CD8-positive, alpha-beta memory T cell (primary cell): ENCODE data around the gene EPS15. TPM values are rescaled to one million over a fixed set of nuclear protein-coding genes. Genes with fewer than 3 reads are reported as not detected.
A peak's percentile ranks its signal among the peaks of the same experiment; 100 is the strongest.
"Not testable (repeated sequence)": the region's sequence is repeated elsewhere in the genome, so short reads cannot be mapped to it uniquely, and the experiment has no call there.

ENCODE experiments used
- CTCF ChIA-PET: fragments of 350-600 bp; sonication (Branson Sonifier 250); formaldehyde crosslinking; loops from one replicate; lab custom pipeline; 2021; ENCODE audit warnings: antibody characterized with exemption; lab: Charles Lee
- POLR2A ChIA-PET: fragments of 350-600 bp; sonication (Branson Sonifier 250); formaldehyde crosslinking; loops from one replicate; lab custom pipeline; 2021; ENCODE audit warnings: antibody characterized with exemption; lab: Charles Lee
- DNase-seq, 5 donors: peaks; one replicate each; pipeline versions ENCODE4 v3.0.0 to v3.0.0-alpha.2; 2020 to 2022; ENCODE audit warnings: mixed read lengths in 1 of 5
- H3K27ac ChIP-seq: one replicate; pipeline ENCODE4 v1.7.0; 2013; ENCODE audit warnings: low read depth, mild to moderate bottlenecking, low read length, moderate library complexity
- H3K27me3 ChIP-seq: 2 replicates; pipeline ENCODE4 v1.7.0; 2013; ENCODE audit warnings: low read length, mild to moderate bottlenecking; ENCODE audit not compliant: insufficient read depth, poor library complexity, severe bottlenecking
- H3K36me3 ChIP-seq: 2 replicates; pipeline ENCODE4 v1.7.0; 2013; ENCODE audit warnings: mild to moderate bottlenecking, low read length, moderate library complexity; ENCODE audit not compliant: insufficient read depth
- H3K4me1 ChIP-seq: 2 replicates; pipeline ENCODE4 v1.7.0; 2013; ENCODE audit warnings: mild to moderate bottlenecking, low read length, moderate library complexity; ENCODE audit not compliant: insufficient read depth
- H3K4me3 ChIP-seq: 2 replicates; pipeline ENCODE4 v1.7.0; 2013; ENCODE audit warnings: mild to moderate bottlenecking, low read length
- H3K9me3 ChIP-seq: 2 replicates; pipeline ENCODE4 v1.7.0; 2013; ENCODE audit warnings: mild to moderate bottlenecking, low read length
- H3K27ac Mint-ChIP-seq, 8 donors: one replicate each; pipeline ENCODE4 v1.8.0; 2020 to 2021; ENCODE audit warnings: mixed read lengths in 8 of 8, mild to moderate bottlenecking in 6 of 8, inconsistent platforms in 3 of 8, moderate library complexity in 3 of 8
- H3K27me3 Mint-ChIP-seq, 2 donors: one replicate each; pipeline ENCODE4 v1.8.0; 2020 to 2021; ENCODE audit warnings: mixed read lengths in 2 of 2, mild to moderate bottlenecking in 1 of 2, moderate library complexity in 1 of 2
- H3K36me3 Mint-ChIP-seq, 3 donors: one replicate each; pipeline ENCODE4 v1.8.0; 2020 to 2021; ENCODE audit warnings: mixed read lengths in 3 of 3, inconsistent platforms in 1 of 3, mild to moderate bottlenecking in 1 of 3
- H3K4me1 Mint-ChIP-seq, 3 donors: one replicate each; pipeline ENCODE4 v1.8.0; 2020 to 2021; ENCODE audit warnings: mixed read lengths in 3 of 3, inconsistent platforms in 1 of 3, mild to moderate bottlenecking in 1 of 3
- H3K4me3 Mint-ChIP-seq, 7 donors: one replicate each; pipeline ENCODE4 v1.8.0; 2020 to 2021; ENCODE audit warnings: mixed read lengths in 7 of 7, mild to moderate bottlenecking in 6 of 7, moderate library complexity in 4 of 7, inconsistent platforms in 2 of 7
- H3K9me3 Mint-ChIP-seq, 5 donors: one replicate each; pipeline ENCODE4 v1.8.0; 2020 to 2022; ENCODE audit warnings: mixed read lengths in 5 of 5, mild to moderate bottlenecking in 3 of 5, moderate library complexity in 2 of 5, inconsistent platforms in 1 of 5
- polyA plus RNA-seq: library from polyadenylated mRNA; unstranded; fragments of 300-500 nt; fragmentation: Illumina TruSeq; gene quantifications from one replicate; pipeline ENCODE4 v1.2.3, GENCODE V29; 2021
- total RNA-seq, 2 experiments: library from RNA; stranded (reverse); gene quantifications; one replicate each; pipeline ENCODE4 v1.2.3, GENCODE V29; 2021

Gene EPS15
- total and polyA plus RNA-seq, 3 experiments from 2014 or later, result 59.6 to 112 (median 108) TPM

- Mint-ChIP-seq H3K4me3 (no peak overlapping the region), H3K4me1 (peaks cover 8 to 14% (median 8%) of the 10 kb centered on the region in 3 donors), H3K27ac (no peak overlapping the region), H3K36me3 (peaks cover 0 to 7% (median 0%) of the 10 kb centered on the region in 3 donors), H3K27me3 (peaks cover 24 to 46% of the 10 kb centered on the region in 2 donors), H3K9me3 (no peaks in the 10 kb centered on the region)
- no peak for DNase-seq
- Histone ChIP-seq H3K27me3 (peaks cover 15% of the 10 kb centered on the region), H3K9me3 (no peaks in the 10 kb centered on the region), H3K4me3 (no peak overlapping the region), H3K27ac (no peak overlapping the region), H3K36me3 (no peaks in the 10 kb centered on the region), H3K4me1 (peaks cover 4% of the 10 kb centered on the region)
- POLR2A ChIA-PET, result no interaction called here
- CTCF ChIA-PET, result no interaction called here
These were observed 192.2 kb downstream of the EPS15 start for GRCh38 chr1:51326839-51327238.

- POLR2A ChIA-PET, result no interaction called here
- no peak for DNase-seq
- no peaks in the 10 kb centered on the region for H3K9me3 Mint-ChIP-seq
- no peaks in the 10 kb centered on the region for H3K9me3 ChIP-seq
- peaks cover 5 to 10% (median 7%) of the 10 kb centered on the region in 3 donors for H3K4me1 Mint-ChIP-seq
- H3K4me1 ChIP-seq, result peaks cover 4% of the 10 kb centered on the region
- H3K4me3 ChIP-seq, result no peak overlapping the region
- H3K4me3 Mint-ChIP-seq, result no peak overlapping the region
- H3K27me3 Mint-ChIP-seq, result peaks cover 18 to 39% of the 10 kb centered on the region in 2 donors
- no peak overlapping the region for H3K27ac ChIP-seq
- H3K27ac Mint-ChIP-seq, result no peak overlapping the region
- H3K27me3 ChIP-seq, result peaks cover 15% of the 10 kb centered on the region
- CTCF ChIA-PET, result no interaction called here
- peaks cover 0 to 5% (median 0%) of the 10 kb centered on the region in 3 donors for H3K36me3 Mint-ChIP-seq
- H3K36me3 ChIP-seq, result no peaks in the 10 kb centered on the region
These were observed 192.9 kb downstream of the EPS15 start for GRCh38 chr1:51325878-51326755.

GRCh38 chr1:51325391-51325790, 193.7 kb downstream of the EPS15 start:
- CTCF ChIA-PET, result no interaction called here
- no peaks in the 10 kb centered on the region for H3K36me3 ChIP-seq
- Mint-ChIP-seq H3K36me3 (peaks cover 0 to 4% (median 0%) of the 10 kb centered on the region in 3 donors), H3K4me1 (peaks cover 0 to 5% (median 3%) of the 10 kb centered on the region in 3 donors), H3K4me3 (no peak overlapping the region), H3K27ac (peak overlapping the region in 1 of 8 donors; percentile 38), H3K27me3 (peaks cover 12 to 34% of the 10 kb centered on the region in 2 donors), H3K9me3 (no peaks in the 10 kb centered on the region)
- no peak overlapping the region for H3K4me3 ChIP-seq
- H3K27ac ChIP-seq, result no peak overlapping the region
- no peak for DNase-seq
- H3K4me1 ChIP-seq, result no peaks in the 10 kb centered on the region
- H3K27me3 ChIP-seq, result peaks cover 10% of the 10 kb centered on the region
- POLR2A ChIA-PET, result no interaction called here
- H3K9me3 ChIP-seq, result no peaks in the 10 kb centered on the region

GRCh38 chr1:51325011-51325385, 194.1 kb downstream of the EPS15 start:
- H3K36me3 Mint-ChIP-seq, CTCF ChIA-PET, H3K9me3 Mint-ChIP-seq, H3K9me3 ChIP-seq, H3K4me3 ChIP-seq, H3K36me3 ChIP-seq, H3K4me1 Mint-ChIP-seq, H3K4me3 Mint-ChIP-seq, H3K4me1 ChIP-seq, POLR2A ChIA-PET, DNase-seq, H3K27ac ChIP-seq: not testable (repeated sequence)
- Mint-ChIP-seq H3K27ac (peak overlapping the region in 1 of 8 donors; percentile 38), H3K27me3 (peaks cover 12 to 33% of the 10 kb centered on the region in 2 donors)
- H3K27me3 ChIP-seq, result peaks cover 10% of the 10 kb centered on the region

- no peak for DNase-seq
- Histone ChIP-seq H3K36me3 (no peaks in the 10 kb centered on the region), H3K27ac (no peak overlapping the region), H3K4me3 (no peak overlapping the region), H3K27me3 (peaks cover 5% of the 10 kb centered on the region), H3K9me3 (no peaks in the 10 kb centered on the region), H3K4me1 (no peaks in the 10 kb centered on the region)
- no peaks in the 10 kb centered on the region for H3K9me3 Mint-ChIP-seq
- peaks cover 0 to 5% (median 1%) of the 10 kb centered on the region in 3 donors for H3K4me1 Mint-ChIP-seq
- ChIA-PET CTCF (no interaction called here), POLR2A (no interaction called here)
- H3K36me3 Mint-ChIP-seq, result peaks cover 0 to 4% (median 0%) of the 10 kb centered on the region in 3 donors
- H3K4me3 Mint-ChIP-seq, result no peak overlapping the region
- H3K27ac Mint-ChIP-seq, result no peak overlapping the region
- peaks cover 12 to 28% of the 10 kb centered on the region in 2 donors for H3K27me3 Mint-ChIP-seq
These were observed 194.6 kb downstream of the EPS15 start for GRCh38 chr1:51324251-51325010.

GRCh38 chr1:51323778-51324177, 195.3 kb downstream of the EPS15 start:
- DNase-seq, result no peak
- Histone ChIP-seq H3K4me3 (no peak overlapping the region), H3K27me3 (no peaks in the 10 kb centered on the region), H3K4me1 (no peaks in the 10 kb centered on the region), H3K9me3 (no peaks in the 10 kb centered on the region), H3K36me3 (no peaks in the 10 kb centered on the region), H3K27ac (no peak overlapping the region)
- ChIA-PET CTCF (no interaction called here), POLR2A (no interaction called here)
- Mint-ChIP-seq H3K27ac (no peak overlapping the region), H3K9me3 (no peaks in the 10 kb centered on the region), H3K36me3 (peaks cover 0 to 4% (median 0%) of the 10 kb centered on the region in 3 donors), H3K27me3 (peaks cover 9 to 23% of the 10 kb centered on the region in 2 donors), H3K4me1 (no peaks in the 10 kb centered on the region), H3K4me3 (no peak overlapping the region)

- no peaks in the 10 kb centered on the region for H3K9me3 Mint-ChIP-seq
- CTCF ChIA-PET, result no interaction called here
- POLR2A ChIA-PET, result no interaction called here
These were observed 196.5 kb downstream of the EPS15 start for GRCh38 chr1:51322417-51323101.

More at GRCh38 chr1:51322417-51323101, 196.5 kb downstream of the EPS15 start:
- Mint-ChIP-seq H3K36me3 (no peaks in the 10 kb centered on the region), H3K4me3 (no peak overlapping the region), H3K27me3 (peaks cover 9 to 15% of the 10 kb centered on the region in 2 donors), H3K27ac (no peak overlapping the region), H3K4me1 (no peaks in the 10 kb centered on the region)
- H3K4me3 ChIP-seq, result no peak overlapping the region
- H3K9me3 ChIP-seq, result no peaks in the 10 kb centered on the region
- H3K4me1 ChIP-seq, result no peaks in the 10 kb centered on the region
- H3K36me3 ChIP-seq, result no peaks in the 10 kb centered on the region
- no peaks in the 10 kb centered on the region for H3K27me3 ChIP-seq
- H3K27ac ChIP-seq, result no peak overlapping the region
- DNase-seq, result no peak
